ENCODE results near the gene CAPN13. TPM values are rescaled to one million over a fixed set of nuclear protein-coding genes. Genes with fewer than 3 reads are reported as not detected.

The CAPN13 gene
- total RNA-seq, 8 experiments from 2014 or later = 0.09 to 0.91 (median 0.36) TPM; not detected in 2

DNA sequence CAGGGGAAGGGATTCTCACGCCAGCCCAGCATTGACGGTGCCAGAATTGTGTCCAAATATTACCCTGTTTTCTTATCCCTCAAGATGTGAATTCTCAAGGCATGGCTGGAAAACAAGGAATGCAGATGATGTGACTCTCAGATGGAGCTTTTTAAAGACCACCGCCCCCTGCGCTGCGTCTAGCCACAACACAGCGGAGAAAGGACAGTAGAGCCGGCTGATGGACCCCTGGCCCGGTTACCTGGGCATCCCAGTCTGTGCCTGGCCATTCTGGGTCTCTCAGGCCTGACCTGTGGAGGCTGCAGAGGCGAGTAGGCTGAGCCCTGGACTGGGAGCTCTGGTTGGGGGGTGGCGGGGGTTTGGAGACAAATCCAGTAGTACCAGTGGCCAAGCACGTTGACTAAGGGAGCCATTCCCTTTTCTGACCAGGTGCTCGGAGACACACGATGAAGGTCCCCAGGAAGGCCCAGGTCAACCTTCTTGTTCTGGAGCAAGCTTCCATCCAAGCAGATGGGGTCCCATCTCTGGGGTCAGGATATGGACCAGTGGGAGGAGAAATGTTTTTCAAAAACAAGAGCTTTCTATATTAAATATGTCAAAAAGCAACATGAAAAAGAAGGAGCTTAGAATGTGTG lies 5.3 kb downstream of the CAPN13 start:
- H3K4me1 ChIP-seq (replicated peaks in 1 of 2) = peaks cover 4 to 8% of the 10 kb centered on the region in 2 donors
- in situ Hi-C loops (cut with MboI; ENCODE audit: low pct_unique_long_range_greater_than_20kb in 2 of 9, low sequenced_read_pairs in 9 of 9, unreplicated experiment in 9 of 9) = no loop called here
- H3K27ac ChIP-seq = no peak overlapping the region
- no peak for ATAC-seq (replicated peaks in 6 of 8)
- no peak overlapping the region for H3K4me3 ChIP-seq
- 39 to 92% (median 76%) methylated on average over 2 to 12 of the region's 13 CpGs; no CpG with 5 or more reads in 4 of the 10 experiments for WGBS, 10 experiments

- no peak for ATAC-seq (replicated peaks in 6 of 8)
- 20 to 100% (median 69%) methylated on average over 1 to 5 of the region's 5 CpGs for WGBS, 10 experiments
- Histone ChIP-seq H3K4me1 (replicated peaks in 1 of 2) (peaks cover 4 to 8% of the 10 kb centered on the region in 2 donors), H3K4me3 (no peak overlapping the region), H3K27ac (no peak overlapping the region)
- in situ Hi-C loops (cut with MboI; ENCODE audit: low pct_unique_long_range_greater_than_20kb in 2 of 9, low sequenced_read_pairs in 9 of 9, unreplicated experiment in 9 of 9) = no loop called here
These were observed 7.1 kb downstream of the CAPN13 start for GRCh38 chr2:30800159-30800558.

- in situ Hi-C loops (cut with MboI; ENCODE audit: low pct_unique_long_range_greater_than_20kb in 2 of 9, low sequenced_read_pairs in 9 of 9, unreplicated experiment in 9 of 9) = no loop called here
- Histone ChIP-seq H3K4me3 (no peak overlapping the region), H3K27ac (no peak overlapping the region), H3K4me1 (replicated peaks in 1 of 2) (peaks cover 4 to 8% of the 10 kb centered on the region in 2 donors)
- ATAC-seq (replicated peaks in 6 of 8) = no peak
- WGBS, 10 experiments = 20 to 100% (median 80%) methylated on average over 1 to 5 of the region's 5 CpGs; no CpG with 5 or more reads in 3 of the 10 experiments
These were observed 7.9 kb downstream of the CAPN13 start for GRCh38 chr2:30799366-30799765.

DNA sequence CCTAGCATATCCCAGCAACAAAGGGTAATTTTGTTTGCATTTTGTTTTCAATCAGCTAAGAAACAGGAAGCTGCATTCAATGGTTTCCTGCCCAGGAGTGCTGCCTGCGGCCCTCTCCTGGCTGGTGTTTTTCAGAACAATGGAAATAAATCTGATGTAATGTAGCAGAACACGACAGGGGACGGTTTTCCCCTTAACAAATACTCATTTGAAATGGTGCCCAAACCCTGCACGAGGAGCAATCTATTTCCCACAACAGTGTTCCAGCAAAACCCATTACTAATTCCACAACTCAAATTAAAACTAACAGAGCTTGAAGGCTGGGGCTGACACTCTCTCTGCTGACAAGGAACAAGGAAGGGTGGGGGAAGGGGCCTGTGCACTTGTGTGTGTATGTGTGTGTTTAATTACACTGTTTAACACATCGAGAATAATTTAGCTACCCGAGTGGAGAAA lies 8.7 kb downstream of the CAPN13 start:
- H3K27ac ChIP-seq = no peak overlapping the region

DNA sequence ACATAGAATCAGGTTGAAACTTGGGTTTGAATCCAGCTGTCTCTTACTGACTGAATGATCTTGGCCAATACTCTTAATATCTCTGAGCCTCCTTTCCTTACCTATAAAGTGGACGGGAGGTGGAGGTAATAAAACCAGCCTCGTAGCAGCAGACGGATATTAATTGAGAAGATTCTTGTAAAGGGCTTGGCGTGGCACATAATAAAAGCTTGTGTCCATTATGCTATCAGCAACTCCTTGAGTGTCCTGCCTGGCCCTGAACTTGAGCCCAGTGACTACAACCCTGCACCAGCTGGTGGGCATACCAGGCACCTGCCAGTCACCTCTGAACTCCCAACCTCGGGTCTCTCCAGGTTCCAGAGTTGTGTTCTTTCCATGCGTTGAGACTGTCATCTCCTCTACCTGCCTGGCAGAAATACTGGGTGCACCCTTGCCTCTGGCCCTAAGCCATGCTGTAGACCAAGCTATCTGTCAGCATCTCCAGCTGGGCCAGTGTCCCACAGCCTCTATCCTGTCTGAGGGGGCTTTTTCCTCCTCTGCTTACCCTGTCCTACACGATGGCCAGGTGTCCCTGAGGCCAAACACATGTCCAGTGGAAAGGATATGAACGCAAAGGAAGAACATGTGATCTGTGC lies 9.7 kb downstream of the CAPN13 start:
- in situ Hi-C loops (cut with MboI; ENCODE audit: low pct_unique_long_range_greater_than_20kb in 2 of 9, low sequenced_read_pairs in 9 of 9, unreplicated experiment in 9 of 9) = no loop called here
- WGBS, 10 experiments = 13 to 87% (median 80%) methylated on average over 1 to 7 of the region's 8 CpGs; no CpG with 5 or more reads in 1 of the 10 experiments
- no peak for ATAC-seq (replicated peaks in 6 of 8)
- no peak overlapping the region for H3K4me3 ChIP-seq
- peaks cover 4 to 8% of the 10 kb centered on the region in 2 donors for H3K4me1 ChIP-seq (replicated peaks in 1 of 2)
- H3K27ac ChIP-seq = no peak overlapping the region

More for the DNA sequence above, 8.7 kb downstream of the CAPN13 start:
- in situ Hi-C loops (cut with MboI; ENCODE audit: low pct_unique_long_range_greater_than_20kb in 2 of 9, low sequenced_read_pairs in 9 of 9, unreplicated experiment in 9 of 9) = no loop called here
- peak in 5 of 8 experiments; percentile 21 to 86 (median 80) for ATAC-seq (replicated peaks in 6 of 8)
- 0 to 65% (median 32%) methylated on average over 1 to 6 of the region's 6 CpGs for whole genome bisulfite sequencing, 10 experiments
- Histone ChIP-seq H3K4me3 (no peak overlapping the region), H3K4me1 (replicated peaks in 1 of 2) (peaks cover 4 to 8% of the 10 kb centered on the region in 2 donors)

DNA sequence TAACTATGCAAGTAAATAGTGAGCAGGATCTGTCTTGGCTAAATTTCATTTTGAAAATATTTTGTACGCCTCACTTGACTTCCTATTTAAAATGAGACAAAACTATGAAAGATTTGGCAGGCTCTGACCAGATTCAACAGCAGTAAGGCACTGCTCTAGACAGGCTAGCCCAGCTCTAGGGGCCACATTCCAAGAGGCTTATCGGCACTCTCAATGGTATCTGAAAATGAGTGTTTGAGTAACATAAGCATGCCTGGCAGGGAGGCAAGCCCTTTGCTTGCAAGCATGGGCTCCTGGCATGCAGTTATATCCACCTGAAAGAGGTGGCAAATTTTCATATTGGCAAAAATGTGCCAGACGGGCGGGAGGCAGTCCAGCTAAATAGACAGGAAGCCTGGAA lies 10.5 kb downstream of the CAPN13 start:
- no peak for ATAC-seq (replicated peaks in 6 of 8)
- Histone ChIP-seq H3K4me3 (no peak overlapping the region), H3K27ac (no peak overlapping the region), H3K4me1 (replicated peaks in 1 of 2) (peaks cover 4 to 8% of the 10 kb centered on the region in 2 donors)
- in situ Hi-C loops (cut with MboI; ENCODE audit: low pct_unique_long_range_greater_than_20kb in 2 of 9, low sequenced_read_pairs in 9 of 9, unreplicated experiment in 9 of 9) = no loop called here
- 0 to 100% (median 85%) methylated on average over 1 to 4 of the region's 4 CpGs; no CpG with 5 or more reads in 2 of the 10 experiments for WGBS, 10 experiments

- Histone ChIP-seq H3K4me3 (no peak overlapping the region), H3K4me1 (replicated peaks in 1 of 2) (no peaks in the 10 kb centered on the region), H3K27ac (no peak overlapping the region)
- in situ Hi-C loops (cut with MboI; ENCODE audit: low pct_unique_long_range_greater_than_20kb in 2 of 9, low sequenced_read_pairs in 9 of 9, unreplicated experiment in 9 of 9) = no loop called here
- ATAC-seq (replicated peaks in 6 of 8) = no peak
- WGBS, 10 experiments = 29 to 90% (median 66%) methylated on average over 3 to 4 of the region's 4 CpGs
These were observed 14.7 kb downstream of the CAPN13 start for GRCh38 chr2:30792521-30792920.

GRCh38 chr2:30790879-30791278 lies 16.4 kb downstream of the CAPN13 start:
- WGBS, 10 experiments = 56 to 100% (median 90%) methylated on average over 1 to 3 of the region's 3 CpGs; no CpG with 5 or more reads in 4 of the 10 experiments
- H3K27ac ChIP-seq = no peak overlapping the region

GRCh38 chr2:30789670-30790210 lies 17.5 kb downstream of the CAPN13 start:
- in situ Hi-C loops (cut with MboI; ENCODE audit: low pct_unique_long_range_greater_than_20kb in 2 of 9, low sequenced_read_pairs in 9 of 9, unreplicated experiment in 9 of 9) = no loop called here
- Histone ChIP-seq H3K27ac (no peak overlapping the region), H3K4me3 (no peak overlapping the region), H3K4me1 (replicated peaks in 1 of 2) (no peaks in the 10 kb centered on the region)
- WGBS, 10 experiments = 0 to 68% (median 37%) methylated on average over 1 to 3 of the region's 4 CpGs; no CpG with 5 or more reads in 6 of the 10 experiments
- no peak for ATAC-seq (replicated peaks in 6 of 8)

More at GRCh38 chr2:30790879-30791278, 16.4 kb downstream of the CAPN13 start:
- H3K4me1 ChIP-seq (replicated peaks in 1 of 2) = no peaks in the 10 kb centered on the region
- H3K4me3 ChIP-seq = no peak overlapping the region
- no peak for ATAC-seq (replicated peaks in 6 of 8)
- in situ Hi-C loops (cut with MboI; ENCODE audit: low pct_unique_long_range_greater_than_20kb in 2 of 9, low sequenced_read_pairs in 9 of 9, unreplicated experiment in 9 of 9) = no loop called here

- WGBS, 10 experiments = 52 to 100% (median 63%) methylated on average over 1 to 10 of the region's 12 CpGs; no CpG with 5 or more reads in 3 of the 10 experiments
- ATAC-seq (replicated peaks in 6 of 8) = no peak
- H3K4me1 ChIP-seq (replicated peaks in 1 of 2) = no peaks in the 10 kb centered on the region
- in situ Hi-C loops (cut with MboI; ENCODE audit: low pct_unique_long_range_greater_than_20kb in 2 of 9, low sequenced_read_pairs in 9 of 9, unreplicated experiment in 9 of 9) = no loop called here
- H3K27ac ChIP-seq = no peak overlapping the region
- H3K4me3 ChIP-seq = no peak overlapping the region
These were observed 20.1 kb downstream of the CAPN13 start for GRCh38 chr2:30786923-30787685.

DNA sequence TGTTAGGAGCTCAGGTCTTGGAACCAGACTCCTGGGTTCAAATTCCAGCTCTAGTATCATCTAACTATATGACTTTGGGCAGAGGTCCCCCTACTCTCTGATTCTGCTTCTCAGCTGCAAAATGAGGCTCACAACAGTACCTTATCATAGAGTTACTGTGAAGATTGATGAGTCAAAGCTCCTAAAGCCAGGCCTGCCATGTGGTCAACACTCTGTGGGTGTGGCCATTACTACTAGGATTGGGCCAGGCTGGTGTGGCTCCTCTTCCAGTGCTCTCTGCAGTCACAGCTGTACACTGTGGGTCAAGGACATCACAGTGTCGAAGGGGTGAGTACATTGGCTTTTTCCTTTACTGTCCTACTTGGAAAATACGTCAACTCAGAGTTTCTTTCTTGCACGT lies 22.6 kb downstream of the CAPN13 start:
- no peak overlapping the region for H3K4me3 ChIP-seq
- H3K4me1 ChIP-seq (replicated peaks in 1 of 2) = no peaks in the 10 kb centered on the region
- no peak for ATAC-seq (replicated peaks in 6 of 8)
- no peak overlapping the region for H3K27ac ChIP-seq
- in situ Hi-C loops (cut with MboI; ENCODE audit: low pct_unique_long_range_greater_than_20kb in 2 of 9, low sequenced_read_pairs in 9 of 9, unreplicated experiment in 9 of 9) = no loop called here
- WGBS, 10 experiments = 42 to 80% (median 57%) methylated on average over 1 to 3 of the region's 3 CpGs; no CpG with 5 or more reads in 3 of the 10 experiments

DNA sequence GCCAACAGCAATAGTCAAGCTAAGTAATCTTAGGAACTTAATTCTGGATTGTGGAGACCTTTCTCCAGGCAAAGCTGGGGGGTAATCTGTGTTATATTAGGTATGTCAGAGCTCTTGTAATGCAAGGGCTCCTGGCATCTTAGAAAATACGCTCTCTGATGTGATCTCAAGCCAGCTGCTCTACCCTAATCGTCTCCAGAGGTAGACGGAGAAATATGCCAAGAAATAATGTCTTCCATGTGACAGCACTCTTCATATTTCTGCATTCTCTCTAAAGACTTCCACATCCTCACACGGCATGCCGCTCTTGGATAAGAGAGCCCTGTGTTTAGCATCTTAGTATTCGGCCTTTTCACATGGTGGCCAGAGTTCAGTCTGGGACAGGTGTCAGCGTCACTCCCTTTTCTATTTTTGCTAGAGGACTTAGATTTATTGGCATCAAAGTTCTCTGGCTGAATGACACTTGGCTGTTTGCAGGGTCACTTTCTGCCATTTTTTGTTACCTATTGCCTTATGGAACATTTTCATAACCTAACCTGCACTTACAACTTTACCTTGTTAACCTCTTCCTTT lies 25.2 kb downstream of the CAPN13 start:
- in situ Hi-C loops (cut with MboI; ENCODE audit: low pct_unique_long_range_greater_than_20kb in 2 of 9, low sequenced_read_pairs in 9 of 9, unreplicated experiment in 9 of 9) = no loop called here
- no peak for ATAC-seq (replicated peaks in 6 of 8)
- H3K4me3 ChIP-seq = no peak overlapping the region
- no peaks in the 10 kb centered on the region for H3K4me1 ChIP-seq (replicated peaks in 1 of 2)
- 0 to 100% (median 60%) methylated on average over 1 to 6 of the region's 7 CpGs; no CpG with 5 or more reads in 2 of the 10 experiments for WGBS, 10 experiments
- no peak overlapping the region for H3K27ac ChIP-seq

Data from motor neuron (in vitro differentiated cells).